Measurements from ENCODE around the gene RIMS1.

DNA sequence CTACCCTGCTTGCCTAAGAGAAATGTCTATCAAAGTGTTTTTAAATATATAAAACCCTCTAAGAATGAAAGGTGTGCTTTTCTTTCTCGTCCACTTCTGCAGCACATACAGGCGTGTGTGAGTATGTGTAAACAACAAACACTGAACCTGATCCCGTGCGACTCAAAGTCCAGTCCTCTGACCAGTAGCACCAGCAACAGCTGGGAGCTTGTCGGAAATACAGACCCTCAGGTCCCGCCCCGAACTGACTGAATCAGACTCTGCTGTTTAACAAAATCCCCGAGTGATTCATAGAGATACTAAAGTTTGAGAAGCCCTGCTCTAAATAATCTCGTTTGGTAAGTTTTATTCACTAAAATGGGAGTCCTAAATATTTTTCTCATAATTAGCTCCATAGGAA, 527.5 kb downstream of the RIMS1 start:
- TF ChIP-seq, protein P1, sequence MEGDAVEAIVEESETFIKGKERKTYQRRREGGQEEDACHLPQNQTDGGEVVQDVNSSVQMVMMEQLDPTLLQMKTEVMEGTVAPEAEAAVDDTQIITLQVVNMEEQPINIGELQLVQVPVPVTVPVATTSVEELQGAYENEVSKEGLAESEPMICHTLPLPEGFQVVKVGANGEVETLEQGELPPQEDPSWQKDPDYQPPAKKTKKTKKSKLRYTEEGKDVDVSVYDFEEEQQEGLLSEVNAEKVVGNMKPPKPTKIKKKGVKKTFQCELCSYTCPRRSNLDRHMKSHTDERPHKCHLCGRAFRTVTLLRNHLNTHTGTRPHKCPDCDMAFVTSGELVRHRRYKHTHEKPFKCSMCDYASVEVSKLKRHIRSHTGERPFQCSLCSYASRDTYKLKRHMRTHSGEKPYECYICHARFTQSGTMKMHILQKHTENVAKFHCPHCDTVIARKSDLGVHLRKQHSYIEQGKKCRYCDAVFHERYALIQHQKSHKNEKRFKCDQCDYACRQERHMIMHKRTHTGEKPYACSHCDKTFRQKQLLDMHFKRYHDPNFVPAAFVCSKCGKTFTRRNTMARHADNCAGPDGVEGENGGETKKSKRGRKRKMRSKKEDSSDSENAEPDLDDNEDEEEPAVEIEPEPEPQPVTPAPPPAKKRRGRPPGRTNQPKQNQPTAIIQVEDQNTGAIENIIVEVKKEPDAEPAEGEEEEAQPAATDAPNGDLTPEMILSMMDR (IDR thresholded peaks at IDR 0.05), result no peak
- TF ChIP-seq EZH2 (IDR thresholded peaks at IDR 0.05; ENCODE audit: borderline replicate concordance, insufficient read depth, low read depth, low read length, poor library complexity, severe bottlenecking), result no peak

All from B cell (primary cell).